GM23338 (cell line): ENCODE data around the gene DXO. TPM values are rescaled to one million over a fixed set of nuclear protein-coding genes. Genes with fewer than 3 reads are reported as not detected.

Source experiments
- ATAC-seq: fragments of 200-7000 bp; cut with Tn5 transposase; 3 replicates; pipeline ENCODE4 v1.9.1; 2020
- DNase-seq: peaks from one replicate; pipeline ENCODE4 v3.0.0-alpha.2; 2015; ENCODE audit warnings: low spot score
- H2AFZ ChIP-seq: fragments of 200-600 bp; sonication (generic); 2 replicates; pipeline ENCODE4 v1.8.0; 2016; ENCODE audit warnings: antibody characterized with exemption, mild to moderate bottlenecking, moderate library complexity
- H3F3A ChIP-seq: fragments of 200-600 bp; sonication (generic); replicated peaks from 2 replicates; pipeline ENCODE4 v1.8.0; 2017; ENCODE audit warnings: antibody characterized with exemption, mixed run types, low read depth
- H3K27ac ChIP-seq: fragments of 200-600 bp; sonication (generic); 2 replicates; pipeline ENCODE4 v1.6.1; 2016; ENCODE audit warnings: low read depth
- H3K27me3 ChIP-seq: fragments of 200-600 bp; sonication (generic); 2 replicates; pipeline ENCODE4 v1.8.0; 2016; ENCODE audit warnings: mild to moderate bottlenecking, mixed run types, moderate library complexity; ENCODE audit not compliant: insufficient read depth
- H3K36me3 ChIP-seq: fragments of 200-600 bp; sonication (generic); 2 replicates; pipeline ENCODE4 v1.8.0; 2016; ENCODE audit warnings: mild to moderate bottlenecking; ENCODE audit not compliant: insufficient read depth
- H3K4me1 ChIP-seq: fragments of 200-600 bp; sonication (generic); 2 replicates; pipeline ENCODE4 v1.8.0; 2016; ENCODE audit warnings: mild to moderate bottlenecking, moderate library complexity; ENCODE audit not compliant: insufficient read depth
- H3K4me2 ChIP-seq: fragments of 200-600 bp; sonication (generic); 2 replicates; pipeline ENCODE4 v1.7.1; 2017; ENCODE audit warnings: mixed run types
- H3K4me3 ChIP-seq: fragments of 200-600 bp; sonication (generic); 2 replicates; pipeline ENCODE4 v1.6.1; 2016; ENCODE audit warnings: mixed run types
- H3K79me2 ChIP-seq: fragments of 200-600 bp; sonication (generic); replicated peaks from 2 replicates; pipeline ENCODE4 v1.8.0; 2017; ENCODE audit warnings: mild to moderate bottlenecking; ENCODE audit not compliant: insufficient read depth
- H3K9me2 ChIP-seq: fragments of 200-600 bp; sonication (generic); 2 replicates; pipeline ENCODE4 v1.8.0; 2017; ENCODE audit not compliant: insufficient read depth
- H4K20me1 ChIP-seq: fragments of 200-600 bp; sonication (generic); replicated peaks from 2 replicates; pipeline ENCODE4 v1.8.0; 2017; ENCODE audit warnings: mild to moderate bottlenecking; ENCODE audit not compliant: insufficient read depth
- H3K27ac Mint-ChIP-seq: 2 replicates; pipeline ENCODE4 v1.8.0; 2020; ENCODE audit warnings: inconsistent platforms, mild to moderate bottlenecking, moderate library complexity, mixed read lengths
- H3K27me3 Mint-ChIP-seq: 3 replicates; pipeline ENCODE4 v1.8.0; 2022; ENCODE audit warnings: low read depth, mild to moderate bottlenecking, moderate library complexity, mixed read lengths, inconsistent platforms; ENCODE audit not compliant: insufficient read depth, poor library complexity
- H3K36me3 Mint-ChIP-seq: 3 replicates; pipeline ENCODE4 v1.8.0; 2021; ENCODE audit warnings: low read depth, mild to moderate bottlenecking, inconsistent platforms, moderate library complexity, mixed read lengths
- H3K4me1 Mint-ChIP-seq: 3 replicates; pipeline ENCODE4 v1.8.0; 2020; ENCODE audit warnings: mild to moderate bottlenecking, inconsistent platforms, mixed read lengths
- H3K4me3 Mint-ChIP-seq: 3 replicates; pipeline ENCODE4 v1.8.0; 2021; ENCODE audit warnings: moderate library complexity, mild to moderate bottlenecking, inconsistent platforms, mixed read lengths
- H3K9me3 Mint-ChIP-seq: 3 replicates; pipeline ENCODE4 v1.8.0; 2020; ENCODE audit warnings: moderate library complexity, mild to moderate bottlenecking, inconsistent platforms, mixed read lengths
- CREB1 ChIP-seq: fragments of 250-450 bp; sonication (Bioruptor Pico); IDR thresholded peaks from 2 replicates; pipeline ENCODE4 v1.5.0; 2020; ENCODE audit warnings: low read depth, mild to moderate bottlenecking, moderate library complexity
- ETS1 ChIP-seq: IDR thresholded peaks from 2 replicates; pipeline ENCODE4 v1.6.1; 2016; ENCODE audit warnings: antibody characterized with exemption
- EZH2 ChIP-seq: fragments of 200-600 bp; sonication (generic); IDR thresholded peaks from one replicate; pipeline ENCODE4 v1.8.0; 2017; ENCODE audit warnings: antibody characterized with exemption, mild to moderate bottlenecking, low read depth; ENCODE audit not compliant: unreplicated experiment
- JUNB ChIP-seq: IDR thresholded peaks from one replicate; pipeline ENCODE4 v1.6.1; 2016; ENCODE audit warnings: antibody characterized with exemption; ENCODE audit not compliant: unreplicated experiment
- NANOG ChIP-seq: IDR thresholded peaks from 2 replicates; pipeline ENCODE4 v1.6.1; 2016; ENCODE audit warnings: antibody characterized with exemption, borderline replicate concordance
- POLR2AphosphoS5 ChIP-seq: IDR thresholded peaks from 2 replicates; pipeline ENCODE4 v1.6.1; 2016; ENCODE audit warnings: antibody characterized with exemption, low read depth
- REST ChIP-seq: IDR thresholded peaks from one replicate; pipeline ENCODE4 v1.6.1; 2018; ENCODE audit warnings: antibody characterized with exemption; ENCODE audit not compliant: unreplicated experiment
- ZNF331 ChIP-seq: fragments of 250-450 bp; sonication (Bioruptor Pico); IDR thresholded peaks from 2 replicates; pipeline ENCODE4 v1.5.0; 2020; ENCODE audit warnings: low read depth, mild to moderate bottlenecking, moderate library complexity
- polyA plus RNA-seq: library from polyadenylated mRNA; unstranded; fragments of >200 nt; fragmentation: Nextera tagmentation; extraction: Ambion mirVana; gene quantifications from 2 replicates; pipeline ENCODE4 v1.2.1, GENCODE V29; 2016
- total RNA-seq: library from RNA; depleted of rRNA; stranded (reverse); fragments of >200 nt; shearing (Covaris generic); gene quantifications from 2 replicates; pipeline ENCODE4 v1.2.3, GENCODE V29; 2014
- TF ChIP-seq, protein P1 (sequence below): fragments of 250-450 bp; sonication (Bioruptor Pico); IDR thresholded peaks from 2 replicates; pipeline ENCODE4 v1.5.0; 2020; ENCODE audit warnings: mild to moderate bottlenecking, moderate library complexity

Gene DXO
- total and polyA plus RNA-seq, 2 experiments from 2014 or later, result 15.6 to 19.7 TPM

- TF ChIP-seq, protein P1, sequence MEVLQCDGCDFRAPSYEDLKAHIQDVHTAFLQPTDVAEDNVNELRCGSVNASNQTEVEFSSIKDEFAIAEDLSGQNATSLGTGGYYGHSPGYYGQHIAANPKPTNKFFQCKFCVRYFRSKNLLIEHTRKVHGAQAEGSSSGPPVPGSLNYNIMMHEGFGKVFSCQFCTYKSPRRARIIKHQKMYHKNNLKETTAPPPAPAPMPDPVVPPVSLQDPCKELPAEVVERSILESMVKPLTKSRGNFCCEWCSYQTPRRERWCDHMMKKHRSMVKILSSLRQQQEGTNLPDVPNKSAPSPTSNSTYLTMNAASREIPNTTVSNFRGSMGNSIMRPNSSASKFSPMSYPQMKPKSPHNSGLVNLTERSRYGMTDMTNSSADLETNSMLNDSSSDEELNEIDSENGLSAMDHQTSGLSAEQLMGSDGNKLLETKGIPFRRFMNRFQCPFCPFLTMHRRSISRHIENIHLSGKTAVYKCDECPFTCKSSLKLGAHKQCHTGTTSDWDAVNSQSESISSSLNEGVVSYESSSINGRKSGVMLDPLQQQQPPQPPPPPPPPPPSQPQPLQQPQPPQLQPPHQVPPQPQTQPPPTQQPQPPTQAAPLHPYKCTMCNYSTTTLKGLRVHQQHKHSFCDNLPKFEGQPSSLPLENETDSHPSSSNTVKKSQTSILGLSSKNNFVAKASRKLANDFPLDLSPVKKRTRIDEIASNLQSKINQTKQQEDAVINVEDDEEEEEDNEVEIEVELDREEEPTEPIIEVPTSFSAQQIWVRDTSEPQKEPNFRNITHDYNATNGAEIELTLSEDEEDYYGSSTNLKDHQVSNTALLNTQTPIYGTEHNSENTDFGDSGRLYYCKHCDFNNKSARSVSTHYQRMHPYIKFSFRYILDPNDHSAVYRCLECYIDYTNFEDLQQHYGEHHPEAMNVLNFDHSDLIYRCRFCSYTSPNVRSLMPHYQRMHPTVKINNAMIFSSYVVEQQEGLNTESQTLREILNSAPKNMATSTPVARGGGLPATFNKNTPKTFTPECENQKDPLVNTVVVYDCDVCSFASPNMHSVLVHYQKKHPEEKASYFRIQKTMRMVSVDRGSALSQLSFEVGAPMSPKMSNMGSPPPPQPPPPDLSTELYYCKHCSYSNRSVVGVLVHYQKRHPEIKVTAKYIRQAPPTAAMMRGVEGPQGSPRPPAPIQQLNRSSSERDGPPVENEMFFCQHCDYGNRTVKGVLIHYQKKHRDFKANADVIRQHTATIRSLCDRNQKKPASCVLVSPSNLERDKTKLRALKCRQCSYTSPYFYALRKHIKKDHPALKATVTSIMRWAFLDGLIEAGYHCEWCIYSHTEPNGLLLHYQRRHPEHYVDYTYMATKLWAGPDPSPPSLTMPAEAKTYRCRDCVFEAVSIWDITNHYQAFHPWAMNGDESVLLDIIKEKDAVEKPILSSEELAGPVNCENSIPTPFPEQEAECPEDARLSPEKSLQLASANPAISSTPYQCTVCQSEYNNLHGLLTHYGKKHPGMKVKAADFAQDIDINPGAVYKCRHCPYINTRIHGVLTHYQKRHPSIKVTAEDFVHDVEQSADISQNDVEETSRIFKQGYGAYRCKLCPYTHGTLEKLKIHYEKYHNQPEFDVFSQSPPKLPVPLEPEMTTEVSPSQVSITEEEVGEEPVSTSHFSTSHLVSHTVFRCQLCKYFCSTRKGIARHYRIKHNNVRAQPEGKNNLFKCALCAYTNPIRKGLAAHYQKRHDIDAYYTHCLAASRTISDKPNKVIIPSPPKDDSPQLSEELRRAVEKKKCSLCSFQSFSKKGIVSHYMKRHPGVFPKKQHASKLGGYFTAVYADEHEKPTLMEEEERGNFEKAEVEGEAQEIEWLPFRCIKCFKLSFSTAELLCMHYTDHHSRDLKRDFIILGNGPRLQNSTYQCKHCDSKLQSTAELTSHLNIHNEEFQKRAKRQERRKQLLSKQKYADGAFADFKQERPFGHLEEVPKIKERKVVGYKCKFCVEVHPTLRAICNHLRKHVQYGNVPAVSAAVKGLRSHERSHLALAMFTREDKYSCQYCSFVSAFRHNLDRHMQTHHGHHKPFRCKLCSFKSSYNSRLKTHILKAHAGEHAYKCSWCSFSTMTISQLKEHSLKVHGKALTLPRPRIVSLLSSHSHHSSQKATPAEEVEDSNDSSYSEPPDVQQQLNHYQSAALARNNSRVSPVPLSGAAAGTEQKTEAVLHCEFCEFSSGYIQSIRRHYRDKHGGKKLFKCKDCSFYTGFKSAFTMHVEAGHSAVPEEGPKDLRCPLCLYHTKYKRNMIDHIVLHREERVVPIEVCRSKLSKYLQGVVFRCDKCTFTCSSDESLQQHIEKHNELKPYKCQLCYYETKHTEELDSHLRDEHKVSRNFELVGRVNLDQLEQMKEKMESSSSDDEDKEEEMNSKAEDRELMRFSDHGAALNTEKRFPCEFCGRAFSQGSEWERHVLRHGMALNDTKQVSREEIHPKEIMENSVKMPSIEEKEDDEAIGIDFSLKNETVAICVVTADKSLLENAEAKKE, result no peak
- TF ChIP-seq REST, result no peak
- TF ChIP-seq ZNF331 (CRISPR knock-in tag), result no peak
These were observed 2.9 kb downstream of the DXO start (continued) for GRCh38 chr6:31968791-31969711.

DNA sequence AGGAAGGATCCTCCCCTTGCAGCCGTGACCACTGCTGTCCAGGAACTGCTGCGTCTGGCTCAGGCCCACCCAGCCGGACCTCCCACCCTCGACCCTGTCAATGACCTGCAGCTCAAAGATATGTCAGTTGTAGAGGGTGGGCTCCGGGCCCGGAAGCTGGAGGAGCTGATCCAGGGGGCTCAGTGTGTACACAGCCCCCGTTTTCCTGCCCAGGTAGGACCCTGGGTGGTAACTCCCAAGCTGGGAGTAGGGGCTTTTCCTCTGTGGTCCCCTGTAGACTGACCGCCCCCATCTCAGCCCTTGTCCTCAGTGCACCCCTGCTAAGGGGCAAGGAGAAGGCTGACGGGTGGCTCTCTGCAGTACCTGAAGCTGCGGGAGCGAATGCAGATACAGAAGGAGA, 3.6 kb downstream of the DXO start:
- H3K4me2 ChIP-seq, result no peak overlapping the region
- peaks cover 10% of the 10 kb centered on the region for H3K79me2 ChIP-seq
- H2AFZ ChIP-seq, result no peak overlapping the region
- peaks cover 9% of the 10 kb centered on the region for H3F3A ChIP-seq
- Mint-ChIP-seq H3K9me3 (peaks cover 2% of the 10 kb centered on the region; the same call in 1 of the 3 replicates), H3K27me3 (peaks cover 21% of the 10 kb centered on the region), H3K36me3 (peaks cover 66% of the 10 kb centered on the region), H3K4me1 (peaks cover 7% of the 10 kb centered on the region), H3K27ac (no peak overlapping the region), H3K4me3 (no peak overlapping the region)
- no peak overlapping the region for H3K4me3 ChIP-seq
- peaks cover 6% of the 10 kb centered on the region for H3K4me1 ChIP-seq
- DNase-seq, result no peak
- H3K9me2 ChIP-seq, result no peaks in the 10 kb centered on the region
- H3K36me3 ChIP-seq, result peaks cover 10% of the 10 kb centered on the region
- ATAC-seq, result no peak
- H3K27ac ChIP-seq, result no peak overlapping the region
- H4K20me1 ChIP-seq, result no peaks in the 10 kb centered on the region; the same call in 1 of the 2 replicates
- no peaks in the 10 kb centered on the region for H3K27me3 ChIP-seq
- no peak for TF ChIP-seq CREB1 (CRISPR knock-in tag)
- TF ChIP-seq ETS1, result no peak
- no peak for TF ChIP-seq NANOG
- TF ChIP-seq EZH2, result no peak
- TF ChIP-seq ZNF331 (CRISPR knock-in tag), result no peak
- TF ChIP-seq JUNB, result no peak
- no peak for TF ChIP-seq POLR2AphosphoS5
- no peak for TF ChIP-seq REST
